CD1c-positive myeloid dendritic cell (primary cell): Measurements from ENCODE around the gene C1orf210.

Experiments
- DNase-seq: peaks from one replicate; pipeline ENCODE4 v3.0.0-alpha.2; 2016; ENCODE audit errors: extremely low spot score

The C1orf210 gene

GRCh38 chr1:43285269-43285990 lies at the start of gene C1orf210:
C1orf210 (minus strand) TSS chr1:43285581; CDS start chr1:43283270, 2,311 bp downstream.
- no peak for DNase-seq

GRCh38 chr1:43334453-43335205 lies 49.2 kb upstream of the C1orf210 start:
- no peak for DNase-seq

- no peak for DNase-seq
Observed at GRCh38 chr1:43331688-43332087, 46.3 kb upstream of the C1orf210 start.

GRCh38 chr1:43329995-43330751 lies 44.8 kb upstream of the C1orf210 start:
- peak; percentile 92 for DNase-seq

GRCh38 chr1:43327549-43328292 lies 42.3 kb upstream of the C1orf210 start:
- no peak for DNase-seq

- DNase-seq = no peak
Observed at GRCh38 chr1:43325381-43325780, 40.0 kb upstream of the C1orf210 start.

DNA sequence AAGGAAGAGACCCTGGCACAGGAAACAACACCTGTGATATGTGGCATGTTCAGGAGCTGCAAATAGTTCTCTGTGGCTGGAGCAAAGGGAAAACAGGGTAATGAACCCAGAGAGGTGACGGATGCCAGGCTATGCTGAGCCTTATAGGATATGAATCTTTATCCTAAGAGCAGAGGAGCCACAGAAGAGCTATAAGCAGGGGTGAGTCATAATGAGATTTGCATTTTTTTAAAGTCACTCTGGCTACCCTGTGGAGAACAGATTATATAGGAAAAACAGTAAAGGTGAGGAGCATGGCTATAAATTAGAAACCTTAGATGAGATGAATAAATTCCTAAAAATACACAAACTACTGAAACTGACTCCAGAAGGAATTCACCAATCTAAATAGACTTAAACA lies 39.4 kb upstream of the C1orf210 start:
- no peak for DNase-seq

GRCh38 chr1:43322506-43322905 lies 37.1 kb upstream of the C1orf210 start:
- no peak for DNase-seq

GRCh38 chr1:43321331-43321891 lies 36.0 kb upstream of the C1orf210 start:
- no peak for DNase-seq

DNA sequence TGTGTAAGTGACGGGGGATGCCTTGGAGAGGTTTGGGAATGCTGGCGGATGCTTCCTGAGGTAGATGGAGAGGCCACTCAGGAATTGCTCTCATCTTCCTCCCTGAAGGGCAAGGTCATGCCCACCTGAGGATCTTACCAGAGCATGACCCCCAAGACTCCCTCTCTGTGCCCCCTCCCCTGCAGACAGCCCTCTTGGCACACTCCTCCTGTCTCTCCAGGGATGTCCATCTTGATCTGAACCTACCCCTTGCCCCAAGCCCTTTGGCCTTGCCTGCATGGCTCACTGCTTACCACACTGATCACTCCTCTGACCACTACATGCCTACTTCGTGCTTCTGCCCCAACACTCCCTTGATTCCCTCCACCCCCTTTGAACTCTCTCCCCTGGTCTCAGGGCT lies 34.4 kb upstream of the C1orf210 start:
- DNase-seq = no peak

GRCh38 chr1:43319288-43319687 lies 33.9 kb upstream of the C1orf210 start:
- no peak for DNase-seq

- no peak for DNase-seq
Observed at GRCh38 chr1:43318831-43319230, 33.5 kb upstream of the C1orf210 start.

DNA sequence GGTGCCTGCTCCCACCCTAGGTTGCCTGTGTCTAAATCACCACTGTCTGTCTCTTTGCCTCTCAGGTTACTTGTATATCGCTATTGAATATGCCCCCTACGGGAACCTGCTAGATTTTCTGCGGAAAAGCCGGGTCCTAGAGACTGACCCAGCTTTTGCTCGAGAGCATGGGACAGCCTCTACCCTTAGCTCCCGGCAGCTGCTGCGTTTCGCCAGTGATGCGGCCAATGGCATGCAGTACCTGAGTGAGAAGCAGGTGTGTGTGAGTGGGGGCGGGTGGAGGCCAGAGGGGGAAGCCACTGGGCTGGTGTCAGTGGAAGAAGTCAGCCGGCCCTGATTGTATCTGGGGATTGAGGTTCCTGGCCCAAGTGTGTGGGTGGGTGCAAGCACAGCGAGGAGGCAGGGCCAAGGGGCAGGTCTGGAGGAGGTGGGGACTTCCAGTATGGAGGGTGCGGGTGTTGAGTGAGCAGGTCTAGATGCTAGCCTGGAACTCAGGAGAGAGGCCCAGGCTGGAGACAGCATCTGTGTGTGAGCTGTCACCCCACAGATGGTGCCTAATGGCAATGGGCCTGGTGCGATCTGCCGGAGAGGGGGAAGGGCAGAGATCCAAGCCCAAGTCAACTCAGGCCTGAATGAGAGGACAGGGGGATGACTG lies 32.6 kb upstream of the C1orf210 start:
- DNase-seq = peak; percentile 11

GRCh38 chr1:43316738-43317520 lies 31.5 kb upstream of the C1orf210 start:
- no peak for DNase-seq

DNA sequence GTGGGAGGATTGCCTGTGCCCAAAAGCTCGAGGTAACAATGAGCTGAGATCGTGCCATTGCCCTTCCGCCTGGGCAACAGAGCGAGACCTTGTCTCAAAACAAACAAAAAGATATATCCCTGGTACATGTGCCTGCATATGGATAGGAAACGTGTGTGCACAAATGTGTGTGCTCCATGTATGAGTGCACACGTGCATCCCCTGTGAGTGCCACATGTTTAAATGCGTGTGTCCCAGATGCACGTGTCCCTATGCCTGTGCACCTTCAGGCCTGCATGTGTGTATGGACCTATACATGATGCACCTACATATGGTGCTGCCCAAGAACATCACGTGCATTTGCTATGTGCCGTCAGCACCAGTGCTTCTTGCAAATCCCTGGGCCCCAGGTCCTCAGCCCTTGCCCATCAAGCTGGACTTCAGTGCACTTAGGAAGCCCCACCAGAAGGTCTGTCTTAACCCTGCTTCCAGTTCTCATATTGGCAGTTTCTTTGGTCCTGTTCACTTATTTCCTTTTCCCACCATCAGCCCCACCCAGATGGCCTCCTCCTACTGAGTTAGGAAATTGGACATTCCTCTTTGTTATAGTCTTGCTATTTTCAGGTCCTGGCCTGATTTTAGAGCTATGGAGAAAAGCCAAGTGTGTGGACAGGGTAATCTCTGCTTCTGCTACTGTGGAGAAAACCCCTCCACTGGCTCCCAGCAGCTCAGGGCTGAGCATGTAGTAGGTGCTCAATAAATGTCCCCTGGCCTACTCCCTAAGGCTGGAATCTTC lies 30.8 kb upstream of the C1orf210 start:
- no peak for DNase-seq

- no peak for DNase-seq
Observed at GRCh38 chr1:43315481-43315880, 30.1 kb upstream of the C1orf210 start.

DNA sequence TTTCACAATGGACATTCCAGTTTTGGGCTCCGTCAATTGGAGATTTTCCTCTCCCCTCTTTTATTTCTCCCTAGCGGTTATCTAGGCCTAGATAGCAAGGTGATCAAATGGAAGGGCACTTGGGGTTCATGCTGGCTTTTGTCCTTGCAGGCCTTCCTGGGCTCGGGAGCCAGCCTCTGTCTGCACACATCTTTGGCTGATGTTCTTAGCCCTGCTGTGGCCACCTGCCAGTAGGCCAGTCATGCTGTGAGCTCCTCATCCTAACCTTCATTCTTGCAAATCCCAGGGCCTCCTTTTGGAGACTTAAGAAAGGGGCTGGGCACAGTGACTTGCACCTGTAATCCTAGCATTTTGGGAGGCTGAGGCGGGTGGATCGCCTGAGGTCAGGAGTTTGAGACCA lies 28.9 kb upstream of the C1orf210 start:
- no peak for DNase-seq

DNA sequence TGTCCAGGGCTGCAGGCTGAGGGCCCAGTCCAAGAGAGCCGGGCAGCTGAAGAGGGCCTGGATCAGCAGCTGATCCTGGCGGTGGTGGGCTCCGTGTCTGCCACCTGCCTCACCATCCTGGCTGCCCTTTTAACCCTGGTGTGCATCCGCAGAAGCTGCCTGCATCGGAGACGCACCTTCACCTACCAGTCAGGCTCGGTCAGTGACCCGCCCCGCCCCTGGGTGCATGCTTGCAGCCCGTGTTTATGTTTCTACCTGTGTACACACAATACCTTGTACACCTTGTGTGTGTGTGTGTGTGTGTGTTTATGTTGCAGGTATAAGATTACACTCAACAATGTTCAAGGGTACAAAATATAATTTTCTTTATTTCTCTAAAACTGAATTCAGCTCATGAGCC lies 28.4 kb upstream of the C1orf210 start:
- no peak for DNase-seq
